ENCODE results near the gene DYNLT2B. TPM values are rescaled to one million over a fixed set of nuclear protein-coding genes. Genes with fewer than 3 reads are reported as not detected.
"Not testable (repeated sequence)": the region's sequence is repeated elsewhere in the genome, so short reads cannot be mapped to it uniquely, and the experiment has no call there.

DYNLT2B gene
- total RNA-seq, 1 experiment from 2014 or later = 4.7 TPM

GRCh38 chr3:196314597-196314996 is 3.4 kb downstream of the DYNLT2B start:
- no peak overlapping the region for H3K4me3 ChIP-seq
- no peaks in the 10 kb centered on the region for H3K36me3 ChIP-seq
- no peak overlapping the region for H3K27ac ChIP-seq
- H3K27me3 ChIP-seq = no peaks in the 10 kb centered on the region
- DNase-seq = no peak
- H3K4me1 ChIP-seq = no peaks in the 10 kb centered on the region
- no peaks in the 10 kb centered on the region for H3K9me3 ChIP-seq (replicated peaks)

- not testable (repeated sequence) for H3K27me3 ChIP-seq; H3K27ac ChIP-seq; H3K4me1 ChIP-seq; DNase-seq; H3K36me3 ChIP-seq; H3K4me3 ChIP-seq; H3K9me3 ChIP-seq (replicated peaks)
Observed at GRCh38 chr3:196314086-196314485, 4.0 kb downstream of the DYNLT2B start.

GRCh38 chr3:196302960-196303359 is 15.1 kb downstream of the DYNLT2B start:
- not testable (repeated sequence) for H3K9me3 ChIP-seq (replicated peaks)

GRCh38 chr3:196302551-196302950 is 15.5 kb downstream of the DYNLT2B start:
- not testable (repeated sequence) for H3K4me3 ChIP-seq; H3K4me1 ChIP-seq; H3K36me3 ChIP-seq; DNase-seq; H3K9me3 ChIP-seq (replicated peaks); H3K27me3 ChIP-seq; H3K27ac ChIP-seq

More at GRCh38 chr3:196302960-196303359, 15.1 kb downstream of the DYNLT2B start:
- not testable (repeated sequence) for H3K27ac ChIP-seq, H3K4me3 ChIP-seq, H3K4me1 ChIP-seq, DNase-seq, H3K36me3 ChIP-seq, H3K27me3 ChIP-seq

- DNase-seq = no peak
- H3K36me3 ChIP-seq = no peaks in the 10 kb centered on the region
Observed at GRCh38 chr3:196298521-196298920, 19.5 kb downstream of the DYNLT2B start.

GRCh38 chr3:196292286-196292923 is 25.6 kb downstream of the DYNLT2B start:
- H3K27me3 ChIP-seq = no peaks in the 10 kb centered on the region
- H3K4me3 ChIP-seq = no peak overlapping the region
- no peaks in the 10 kb centered on the region for H3K36me3 ChIP-seq
- H3K9me3 ChIP-seq (replicated peaks) = no peaks in the 10 kb centered on the region
- no peak overlapping the region for H3K27ac ChIP-seq
- no peak for DNase-seq
- H3K4me1 ChIP-seq = 0 out of 2 replicates have a peak, but pooled peaks cover 3% of the 10 kb centered on the region

More at GRCh38 chr3:196298521-196298920, 19.5 kb downstream of the DYNLT2B start:
- H3K4me3 ChIP-seq = no peak overlapping the region
- H3K27ac ChIP-seq = no peak overlapping the region
- no peaks in the 10 kb centered on the region for H3K9me3 ChIP-seq (replicated peaks)
- no peaks in the 10 kb centered on the region for H3K4me1 ChIP-seq
- H3K27me3 ChIP-seq = no peaks in the 10 kb centered on the region

GRCh38 chr3:196288141-196288460 is 29.9 kb downstream of the DYNLT2B start:
- Histone ChIP-seq H3K4me1 (0 out of 2 replicates have a peak, but pooled peaks cover 3% of the 10 kb centered on the region), H3K36me3 (no peaks in the 10 kb centered on the region), H3K27ac (peak overlapping the region; percentile 86), H3K9me3 (replicated peaks) (no peaks in the 10 kb centered on the region), H3K27me3 (no peaks in the 10 kb centered on the region), H3K4me3 (peak overlapping the region; percentile 83)
- peak in 1 of 2 experiments; percentile 67 for DNase-seq

GRCh38 chr3:196287440-196288140 is 30.4 kb downstream of the DYNLT2B start, which contains the start of gene PCYT1A:
TSS of gene PCYT1A (minus strand) at chr3:196287726. CDS start at chr3:196270531, 17,195 bp downstream.
- Histone ChIP-seq H3K9me3 (replicated peaks) (no peaks in the 10 kb centered on the region), H3K27ac (peak within 1 kb of the TSS; percentile 86), H3K4me3 (peak within 1 kb of the TSS; percentile 83), H3K4me1 (0 out of 2 replicates have a peak, but pooled peaks cover 3% of the 10 kb centered on the region), H3K36me3 (no peaks in the 10 kb centered on the region), H3K27me3 (no peaks in the 10 kb centered on the region)
- DNase-seq = peak; percentile 91 to 94

- peak; percentile 14 to 36 for DNase-seq
- H3K27ac ChIP-seq = peak overlapping the region; percentile 86
- no peaks in the 10 kb centered on the region for H3K9me3 ChIP-seq (replicated peaks)
- no peaks in the 10 kb centered on the region for H3K36me3 ChIP-seq
- no peaks in the 10 kb centered on the region for H3K27me3 ChIP-seq
- 0 out of 2 replicates have a peak, but pooled peaks cover 3% of the 10 kb centered on the region for H3K4me1 ChIP-seq
- H3K4me3 ChIP-seq = peak overlapping the region; percentile 83
Observed at GRCh38 chr3:196287090-196287439, 31.0 kb downstream of the DYNLT2B start.

- peak; percentile 7 to 36 for DNase-seq
- H3K27me3 ChIP-seq = no peaks in the 10 kb centered on the region
- H3K4me3 ChIP-seq = no peak overlapping the region
- H3K9me3 ChIP-seq (replicated peaks) = no peaks in the 10 kb centered on the region
- no peak overlapping the region for H3K27ac ChIP-seq
- H3K36me3 ChIP-seq = no peaks in the 10 kb centered on the region
- H3K4me1 ChIP-seq = 0 out of 2 replicates have a peak, but pooled peaks cover 4% of the 10 kb centered on the region
Observed at GRCh38 chr3:196284396-196284795, 33.6 kb downstream of the DYNLT2B start.

GRCh38 chr3:196281962-196282361 is 36.1 kb downstream of the DYNLT2B start:
- 0 out of 2 replicates have a peak, but pooled peaks cover 2% of the 10 kb centered on the region for H3K4me1 ChIP-seq
- H3K4me3 ChIP-seq = no peak overlapping the region
- H3K36me3 ChIP-seq = no peaks in the 10 kb centered on the region
- H3K27me3 ChIP-seq = no peaks in the 10 kb centered on the region
- no peaks in the 10 kb centered on the region for H3K9me3 ChIP-seq (replicated peaks)
- no peak for DNase-seq
- H3K27ac ChIP-seq = no peak overlapping the region

GRCh38 chr3:196280689-196281440 is 37.2 kb downstream of the DYNLT2B start:
- DNase-seq = no peak
- Histone ChIP-seq H3K27ac (no peak overlapping the region), H3K4me3 (no peak overlapping the region), H3K4me1 (0 out of 2 replicates have a peak, but pooled peaks cover 2% of the 10 kb centered on the region), H3K27me3 (no peaks in the 10 kb centered on the region), H3K36me3 (no peaks in the 10 kb centered on the region), H3K9me3 (replicated peaks) (no peaks in the 10 kb centered on the region)

- DNase-seq = no peak
- H3K9me3 ChIP-seq (replicated peaks) = no peaks in the 10 kb centered on the region
- no peak overlapping the region for H3K4me3 ChIP-seq
- H3K27me3 ChIP-seq = no peaks in the 10 kb centered on the region
- peaks cover 5% of the 10 kb centered on the region; the same call in 1 of the 2 replicates for H3K36me3 ChIP-seq
- H3K4me1 ChIP-seq = 0 out of 2 replicates have a peak, but pooled peaks cover 2% of the 10 kb centered on the region
- no peak overlapping the region for H3K27ac ChIP-seq
Observed at GRCh38 chr3:196275126-196275525, 42.9 kb downstream of the DYNLT2B start.

GRCh38 chr3:196274585-196274984 is 43.5 kb downstream of the DYNLT2B start:
- Histone ChIP-seq H3K9me3 (replicated peaks) (no peaks in the 10 kb centered on the region), H3K4me3 (no peak overlapping the region), H3K4me1 (0 out of 2 replicates have a peak, but pooled peaks cover 2% of the 10 kb centered on the region), H3K36me3 (peaks cover 5% of the 10 kb centered on the region; the same call in 1 of the 2 replicates), H3K27ac (no peak overlapping the region), H3K27me3 (no peaks in the 10 kb centered on the region)
- no peak for DNase-seq

- Histone ChIP-seq H3K9me3 (replicated peaks) (no peaks in the 10 kb centered on the region), H3K4me3 (no peak overlapping the region), H3K27me3 (no peaks in the 10 kb centered on the region), H3K4me1 (no peaks in the 10 kb centered on the region), H3K27ac (no peak overlapping the region), H3K36me3 (peaks cover 5% of the 10 kb centered on the region; the same call in 1 of the 2 replicates)
- DNase-seq = no peak
Observed at GRCh38 chr3:196273655-196274054, 44.4 kb downstream of the DYNLT2B start.

All from SJCRH30 (cell line).